HepG2 (cell line): Measurements from ENCODE around the gene SLC16A5. TPM values are rescaled to one million over a fixed set of nuclear protein-coding genes. Genes with fewer than 3 reads are reported as not detected.

Source experiments
- FOXA3 ChIP-seq: IDR thresholded peaks from 2 replicates; pipeline ENCODE4 v1.6.1; 2016; ENCODE audit warnings: missing genetic modification reagents, missing compliant biosample characterization
- FOXP1 ChIP-seq, 2 experiments: fragments of 450-650 bp in 1 of 2; IDR thresholded peaks; 2 replicates each; pipeline ENCODE4 v1.6.1; 2017 to 2018; ENCODE audit warnings: antibody characterized with exemption in 1 of 2
- GPBP1L1 ChIP-seq: sonication (generic); formaldehyde crosslinking; IDR thresholded peaks from 2 replicates; pipeline ENCODE4 v1.5.0; 2020; ENCODE audit warnings: mild to moderate bottlenecking, missing genetic modification reagents
- IRF2 ChIP-seq: IDR thresholded peaks from 2 replicates; pipeline ENCODE4 v1.6.1; 2018; ENCODE audit warnings: missing genetic modification reagents, missing compliant biosample characterization
- NCOA5 ChIP-seq: sonication (generic); formaldehyde crosslinking; IDR thresholded peaks from 2 replicates; pipeline ENCODE4 v1.4.0; 2020; ENCODE audit warnings: missing genetic modification reagents
- RFX5 ChIP-seq: IDR thresholded peaks from 2 replicates; pipeline ENCODE4 v1.6.1; 2011; ENCODE audit warnings: low read depth, low read length, improper control_type of control experiment
- SCMH1 ChIP-seq: sonication (generic); formaldehyde crosslinking; IDR thresholded peaks from 2 replicates; pipeline ENCODE4 v1.9.0; 2021; ENCODE audit warnings: missing genetic modification reagents, mild to moderate bottlenecking, borderline replicate concordance
- ZBTB49 ChIP-seq: sonication (generic); formaldehyde crosslinking; IDR thresholded peaks from 2 replicates; pipeline ENCODE4 v1.4.0; 2020; ENCODE audit warnings: missing genetic modification reagents, borderline replicate concordance
- ZNF318 ChIP-seq: sonication (generic); formaldehyde crosslinking; IDR thresholded peaks from 2 replicates; pipeline ENCODE4 v1.4.0; 2020; ENCODE audit warnings: mild to moderate bottlenecking, missing genetic modification reagents
- ZNF333 ChIP-seq: sonication (generic); formaldehyde crosslinking; IDR thresholded peaks from 2 replicates; pipeline ENCODE4 v1.4.0; 2020; ENCODE audit warnings: mild to moderate bottlenecking, missing genetic modification reagents, borderline replicate concordance
- ZNF552 ChIP-seq: sonication (generic); formaldehyde crosslinking; IDR thresholded peaks from 2 replicates; pipeline ENCODE4 v1.9.0; 2022; ENCODE audit warnings: missing genetic modification reagents, mild to moderate bottlenecking, borderline replicate concordance
- ZNF556 ChIP-seq: sonication (generic); formaldehyde crosslinking; IDR thresholded peaks from 2 replicates; pipeline ENCODE4 v1.4.0; 2020; ENCODE audit warnings: mild to moderate bottlenecking, missing genetic modification reagents, borderline replicate concordance
- polyA plus RNA-seq, 8 experiments: library from polyadenylated mRNA; depleted of rRNA in 3 of 8; stranded (reverse) in 7 of 8; unstranded in 1 of 8; fragments of >200 nt; fragmentation: Illumina TruSeq in 4 of 8; extraction: Trizol in 4 of 8; gene quantifications; 2 replicates each; pipeline versions ENCODE4 v1.2.1 to v1.2.3, GENCODE V29; 2011 to 2016; ENCODE audit warnings: low read depth in 4 of 8, missing spikeins in 1 of 8, mixed read lengths in 1 of 8; ENCODE audit not compliant: insufficient read depth in 1 of 8
- total RNA-seq, 5 experiments: library from RNA; depleted of rRNA; stranded (reverse); fragments of >200 nt; fragmentation: Illumina TruSeq; extraction: Trizol; gene quantifications; 2 replicates each; pipeline ENCODE4 v1.2.3, GENCODE V29; 2016; ENCODE audit warnings: low read depth in 1 of 5
- TF ChIP-seq, protein P1 (sequence below): sonication (generic); formaldehyde crosslinking; IDR thresholded peaks from 2 replicates; pipeline ENCODE4 v1.5.1; 2020; ENCODE audit warnings: mild to moderate bottlenecking, missing genetic modification reagents

SLC16A5 gene
- total and polyA plus RNA-seq, 2 of the 13 experiments (the other 11 are each of a cell fraction or from before 2014, with no cell fraction given), result 0.69 to 5.6 TPM

GRCh38 chr17:75084039-75084660 is 3.6 kb upstream of the SLC16A5 start (continued):
- TF ChIP-seq ZBTB49 (CRISPR knock-in tag) (no peak), ZNF318 (CRISPR knock-in tag) (no peak), SCMH1 (no peak), IRF2 (CRISPR knock-in tag) (peak; percentile 94), FOXA3 (CRISPR knock-in tag) (peak; percentile 97), RFX5 (no peak), FOXP1 (IDR thresholded peaks at IDR 0.05) (no peak), FOXP1 (CRISPR knock-in tag; IDR thresholded peaks at IDR 0.05) (peak; percentile 95), GPBP1L1 (no peak), ZNF333 (CRISPR knock-in tag) (no peak), NCOA5 (no peak), ZNF552 (CRISPR knock-in tag) (peak; percentile 76; the same call in 1 of the 2 replicates), ZNF556 (CRISPR knock-in tag) (no peak; the same call in 1 of the 2 replicates)
- TF ChIP-seq, protein P1, sequence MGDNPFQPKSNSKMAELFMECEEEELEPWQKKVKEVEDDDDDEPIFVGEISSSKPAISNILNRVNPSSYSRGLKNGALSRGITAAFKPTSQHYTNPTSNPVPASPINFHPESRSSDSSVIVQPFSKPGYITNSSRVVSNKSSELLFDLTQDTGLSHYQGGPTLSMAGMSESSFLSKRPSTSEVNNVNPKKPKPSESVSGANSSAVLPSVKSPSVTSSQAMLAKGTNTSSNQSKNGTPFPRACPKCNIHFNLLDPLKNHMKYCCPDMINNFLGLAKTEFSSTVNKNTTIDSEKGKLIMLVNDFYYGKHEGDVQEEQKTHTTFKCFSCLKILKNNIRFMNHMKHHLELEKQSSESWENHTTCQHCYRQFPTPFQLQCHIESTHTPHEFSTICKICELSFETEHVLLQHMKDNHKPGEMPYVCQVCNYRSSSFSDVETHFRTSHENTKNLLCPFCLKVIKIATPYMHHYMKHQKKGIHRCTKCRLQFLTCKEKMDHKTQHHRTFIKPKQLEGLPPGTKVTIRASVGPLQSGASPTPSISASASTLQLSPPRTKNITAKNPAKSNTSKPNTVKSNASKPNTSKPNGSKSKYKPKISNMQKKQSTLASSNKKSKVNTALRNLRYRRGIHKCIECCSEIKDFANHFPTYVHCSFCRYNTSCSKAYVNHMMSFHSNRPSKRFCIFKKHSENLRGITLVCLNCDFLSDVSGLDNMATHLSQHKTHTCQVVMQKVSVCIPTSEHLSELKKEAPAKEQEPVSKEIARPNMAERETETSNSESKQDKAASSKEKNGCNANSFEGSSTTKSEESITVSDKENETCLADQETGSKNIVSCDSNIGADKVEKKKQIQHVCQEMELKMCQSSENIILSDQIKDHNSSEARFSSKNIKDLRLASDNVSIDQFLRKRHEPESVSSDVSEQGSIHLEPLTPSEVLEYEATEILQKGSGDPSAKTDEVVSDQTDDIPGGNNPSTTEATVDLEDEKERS (CRISPR knock-in tag), result peak; percentile 86
